GM18507 (cell line): ENCODE results near the gene SMARCC2.

ENCODE experiments used
- DNase-seq: peaks from one replicate; pipeline ENCODE4 v3.0.0; 2011; ENCODE audit warnings: low read depth; ENCODE audit not compliant: insufficient read length; ENCODE audit errors: extremely low spot score
- FAIRE-seq: peaks from 2 replicates; lab custom pipeline; 2011; peaks lifted over from hg19 to GRCh38; lab: Jason Lieb, UNC

Gene SMARCC2

GRCh38 chr12:56154818-56155217 lies 34.5 kb downstream of the SMARCC2 start:
- DNase-seq (no peak), FAIRE-seq (no peak)

- no peak for DNase-seq
- no peak for FAIRE-seq
These were observed 35.0 kb downstream of the SMARCC2 start for GRCh38 chr12:56154246-56154771.

GRCh38 chr12:56153678-56154065 lies 35.6 kb downstream of the SMARCC2 start:
- no peak for FAIRE-seq
- no peak for DNase-seq

DNA sequence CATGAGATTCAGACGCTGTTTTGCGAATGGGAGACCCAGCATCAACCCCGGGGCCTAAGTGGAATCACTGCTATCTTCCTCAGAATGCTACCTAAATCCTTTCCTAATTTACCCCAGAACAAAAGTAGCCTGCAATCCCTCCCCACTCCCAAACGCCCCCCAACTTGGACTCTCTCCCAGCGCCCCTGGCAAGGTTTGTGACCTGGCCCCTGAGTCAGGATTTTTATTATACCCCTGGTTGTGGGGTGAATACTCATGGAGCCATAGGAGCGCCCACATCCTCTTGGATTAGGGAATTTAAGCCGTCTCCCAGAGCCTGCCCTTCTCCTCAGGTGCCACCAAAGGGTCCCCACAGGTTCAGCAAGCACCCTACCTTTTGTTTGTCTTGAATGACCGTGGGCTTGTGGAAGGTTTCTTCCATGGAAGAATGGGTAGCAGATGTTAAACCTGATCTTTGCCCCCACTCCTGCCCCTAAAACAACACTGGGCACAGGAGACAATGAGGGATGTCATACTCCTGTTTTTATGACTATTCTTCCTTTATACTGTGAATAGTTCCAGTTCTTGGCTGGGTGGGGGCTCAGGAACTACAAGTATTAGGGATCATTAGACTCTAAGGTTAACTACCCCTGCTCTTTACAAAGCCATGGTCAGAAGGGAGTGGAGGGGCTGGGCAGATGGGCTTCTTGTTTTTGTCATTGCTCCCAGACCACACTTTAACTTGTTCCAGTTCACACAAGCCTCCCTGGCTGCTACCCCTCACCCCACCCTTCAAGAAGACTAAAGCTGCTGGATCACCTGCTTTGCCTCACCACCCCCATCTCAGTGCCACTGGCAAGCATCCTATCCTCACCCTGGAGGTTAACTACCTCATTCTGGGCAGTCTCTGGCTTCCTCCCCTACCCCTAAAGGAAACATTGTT lies 36.3 kb downstream of the SMARCC2 start:
- no peak for DNase-seq

DNA sequence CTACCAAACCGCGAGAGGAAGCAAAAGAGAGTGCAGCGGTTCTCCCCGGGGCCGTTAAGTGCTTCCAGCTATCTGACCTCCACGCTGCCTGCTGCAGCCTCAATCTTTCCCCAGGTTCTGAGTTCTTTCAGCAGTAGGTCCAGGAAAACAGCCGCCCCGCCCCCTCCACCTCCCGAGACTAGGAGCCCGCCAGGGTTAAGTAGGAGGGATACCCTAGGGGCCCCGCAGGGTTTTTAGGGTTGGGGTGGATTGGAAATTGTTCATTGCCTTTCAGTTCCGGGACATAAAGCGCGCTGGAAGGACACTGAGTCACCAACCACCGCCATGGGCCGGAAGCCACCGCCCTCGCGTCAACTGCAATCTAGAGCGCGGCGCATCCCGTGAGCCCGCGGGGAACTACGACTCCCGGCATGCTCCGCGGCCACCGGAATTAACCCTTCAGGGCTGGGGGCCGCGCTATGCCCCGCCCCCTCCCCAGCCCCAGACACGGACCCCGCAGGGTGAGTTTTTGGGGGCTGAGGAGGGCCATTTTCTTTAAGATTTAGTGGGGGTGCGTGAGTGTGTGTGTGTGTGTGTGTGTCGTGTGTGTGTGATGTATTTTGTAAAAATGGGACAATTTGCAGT lies 37.0 kb downstream of the SMARCC2 start, which contains the start of gene MYL6B:
Gene MYL6B, plus strand, starts transcription at position 456 of the 624 bp plus-strand sequence. CDS start 1,332 bp downstream, outside the sequence.
- FAIRE-seq = peak; percentile 92

More for the DNA sequence above, 36.3 kb downstream of the SMARCC2 start:
- no peak for FAIRE-seq

DNA sequence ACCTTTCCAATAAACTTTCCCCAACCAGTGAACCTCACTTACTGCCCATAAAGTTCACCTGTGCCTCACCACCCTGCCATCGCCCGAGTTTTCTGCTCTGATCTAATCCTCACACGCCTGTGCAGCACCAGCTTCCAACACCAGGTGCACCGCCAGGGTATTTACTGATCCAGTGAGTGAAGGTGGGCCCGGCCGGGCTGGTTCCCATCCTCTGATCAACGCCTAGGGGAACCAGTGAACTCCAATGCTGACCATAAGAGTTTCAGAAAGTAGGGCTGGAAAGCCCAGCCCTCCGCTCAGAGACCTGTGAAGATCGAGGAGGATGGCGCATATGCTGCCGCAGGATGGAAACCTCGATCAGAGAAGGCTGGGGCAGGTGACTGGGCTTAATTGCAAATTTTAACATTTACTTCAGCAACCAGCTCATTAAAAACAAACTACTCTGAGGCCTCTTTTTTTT lies 37.6 kb downstream of the SMARCC2 start:
- FAIRE-seq = no peak
- DNase-seq = no peak

More for the DNA sequence above, 37.0 kb downstream of the SMARCC2 start, which contains the start of gene MYL6B:
- DNase-seq = peak; percentile 80

- no peak for FAIRE-seq
- DNase-seq = no peak
These were observed 38.7 kb downstream of the SMARCC2 start for GRCh38 chr12:56150563-56150962.

DNA sequence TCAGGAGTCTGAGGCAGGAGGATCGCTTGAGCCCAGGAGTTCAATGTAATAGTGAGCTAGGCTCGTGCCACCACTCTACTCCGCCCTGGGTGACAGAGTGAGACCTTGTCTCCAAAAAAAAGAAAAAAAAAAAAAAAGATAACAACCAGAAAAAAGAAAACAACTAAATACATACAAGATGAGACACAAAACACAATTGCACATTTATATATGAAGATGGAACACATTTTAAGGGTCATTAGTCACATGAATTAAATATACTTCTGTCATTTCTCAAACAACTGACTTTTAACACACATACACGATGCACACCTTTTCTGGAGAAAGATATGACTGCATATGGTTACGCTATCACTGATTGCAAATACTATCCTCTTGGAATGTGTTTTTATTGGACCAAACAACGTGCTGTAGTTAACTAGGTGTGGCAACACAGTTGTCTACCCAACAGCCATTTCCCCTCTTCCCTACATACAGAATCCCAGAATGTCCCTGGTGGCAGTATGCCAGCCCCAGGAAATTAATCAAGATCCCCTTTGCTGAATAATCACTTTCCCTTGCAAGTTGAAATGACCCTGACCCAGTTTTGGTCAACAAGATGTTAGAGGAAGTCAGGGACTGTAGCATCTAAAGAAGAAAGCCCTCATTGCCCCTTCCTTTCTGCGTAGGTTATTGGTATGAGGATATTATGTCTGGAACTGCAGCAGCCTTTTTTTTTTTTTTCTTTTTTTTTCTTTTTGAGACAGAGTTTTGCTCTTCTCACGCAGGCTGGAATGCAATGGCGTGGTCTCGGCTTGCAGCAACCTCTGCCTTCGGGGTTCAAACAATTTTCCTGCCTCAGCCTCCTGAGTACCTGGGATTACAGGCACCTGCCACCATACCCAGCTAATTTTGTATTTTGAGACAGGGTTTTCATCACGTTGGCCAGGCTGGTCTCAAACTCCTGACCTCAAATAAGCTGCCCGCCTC lies 42.5 kb downstream of the SMARCC2 start:
- FAIRE-seq = no peak

DNA sequence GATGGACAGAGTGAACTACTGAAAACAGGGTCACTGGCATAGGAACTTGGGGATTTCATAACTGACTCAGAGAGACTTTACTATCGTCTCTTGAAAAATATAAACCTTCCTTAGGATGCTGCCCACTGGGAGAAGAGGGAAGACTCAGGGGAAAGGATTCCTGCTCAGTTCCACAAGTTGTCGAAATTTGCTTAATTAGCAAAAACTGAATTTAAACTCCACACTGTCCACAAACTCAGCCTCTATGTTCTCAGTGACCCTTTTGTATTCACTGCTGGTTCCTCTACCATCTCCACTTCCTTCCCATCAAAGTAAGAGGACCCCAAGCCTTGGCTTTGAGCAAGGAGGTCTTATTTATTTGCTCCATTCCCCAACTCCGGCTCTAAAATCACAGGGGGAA lies 44.1 kb downstream of the SMARCC2 start:
- DNase-seq = no peak
- no peak for FAIRE-seq

More for the DNA sequence above, 42.5 kb downstream of the SMARCC2 start:
- no peak for DNase-seq

GRCh38 chr12:56143870-56144269 lies 45.4 kb downstream of the SMARCC2 start:
- DNase-seq (no peak), FAIRE-seq (no peak)

DNA sequence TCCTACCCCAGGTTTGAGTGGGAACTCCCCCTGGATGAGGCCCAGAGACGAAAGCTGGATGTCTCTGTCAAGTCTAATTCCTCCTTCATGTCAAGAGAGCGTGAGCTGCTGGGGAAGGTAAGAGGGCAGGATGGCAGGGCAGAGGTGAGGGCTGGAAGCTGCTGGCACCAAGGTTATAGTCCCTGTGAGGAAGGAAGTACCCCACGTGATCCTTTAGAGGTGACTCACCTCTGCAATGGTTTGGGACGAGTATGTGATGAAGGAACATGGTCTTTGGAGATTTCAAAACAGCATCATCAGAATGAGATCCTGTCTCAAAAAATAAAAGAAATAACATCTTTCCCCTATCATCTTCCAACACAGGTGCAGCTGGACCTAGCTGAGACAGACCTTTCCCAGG lies 46.1 kb downstream of the SMARCC2 start:
- no peak for FAIRE-seq
- no peak for DNase-seq

GRCh38 chr12:56141946-56142784 lies 47.1 kb downstream of the SMARCC2 start:
- no peak for DNase-seq

GRCh38 chr12:56137853-56138571 lies 51.3 kb downstream of the SMARCC2 start:
- DNase-seq = no peak
- FAIRE-seq = no peak

More at GRCh38 chr12:56141946-56142784, 47.1 kb downstream of the SMARCC2 start:
- FAIRE-seq = no peak

DNA sequence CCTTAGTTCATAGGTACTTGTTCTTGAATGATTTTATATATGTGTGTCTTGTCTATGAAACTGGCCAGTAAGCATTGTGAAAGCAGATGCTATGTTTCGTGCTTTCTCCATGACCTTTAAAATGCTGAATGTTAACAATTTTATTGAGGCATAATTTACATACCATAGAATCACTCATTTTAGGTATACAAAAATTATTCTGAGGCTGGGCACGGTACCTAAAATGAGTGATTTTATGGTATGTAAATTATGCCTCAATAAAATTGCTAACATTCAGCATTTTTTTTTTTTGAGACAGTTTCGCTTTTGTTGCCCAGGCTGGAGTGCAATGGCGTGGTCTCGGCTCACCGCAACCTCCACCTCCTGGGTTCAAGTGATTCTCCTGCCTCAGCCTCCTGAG lies 54.4 kb downstream of the SMARCC2 start:
- DNase-seq = no peak
- FAIRE-seq = no peak

DNA sequence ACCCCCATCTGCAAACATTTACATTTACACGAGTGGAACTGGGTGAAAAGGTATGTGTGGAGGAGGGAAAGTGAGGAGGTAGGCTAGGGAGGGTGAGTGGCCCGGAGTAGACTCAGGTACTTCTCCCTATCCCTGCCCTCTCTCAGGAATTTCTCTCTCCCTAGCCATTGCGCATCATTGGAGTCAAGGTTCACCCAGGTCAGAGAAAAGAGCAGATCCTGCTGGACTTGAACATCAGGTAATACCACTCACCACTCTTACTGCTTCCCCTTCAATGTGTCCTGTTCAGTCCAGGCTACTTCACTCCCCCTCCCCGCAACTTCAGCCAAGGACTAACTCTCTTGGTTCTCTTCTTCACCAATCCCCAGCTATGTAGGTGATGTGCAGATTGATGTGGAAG lies 58.4 kb downstream of the SMARCC2 start:
- DNase-seq (no peak), FAIRE-seq (no peak)

DNA sequence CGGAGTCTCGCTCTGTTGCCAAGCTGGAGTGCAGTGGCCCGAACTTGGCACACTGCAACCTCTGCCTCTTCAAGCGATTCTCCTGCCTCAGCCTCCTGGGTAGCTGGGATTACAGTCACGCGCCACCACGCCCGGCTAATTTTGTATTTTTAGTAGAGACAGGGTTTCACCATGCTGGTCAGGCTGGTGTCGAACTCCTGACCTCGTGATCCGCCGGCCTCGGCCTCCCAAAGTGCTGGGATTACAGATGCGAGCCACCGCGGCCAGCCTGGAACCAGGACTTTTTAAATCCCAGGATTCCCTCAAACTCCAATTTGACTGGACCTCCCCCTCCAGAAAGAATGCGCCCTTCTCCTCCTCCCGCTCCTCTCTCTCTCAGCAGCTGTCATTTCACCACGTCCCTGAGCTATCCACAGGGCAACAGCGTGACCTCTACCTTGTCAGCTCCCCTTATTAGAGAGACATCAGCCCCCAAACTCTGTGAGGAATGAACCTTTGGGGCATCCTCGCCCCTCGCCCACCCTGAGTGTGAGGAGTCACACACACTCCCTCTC lies 59.3 kb downstream of the SMARCC2 start:
- FAIRE-seq (no peak), DNase-seq (no peak)

DNA sequence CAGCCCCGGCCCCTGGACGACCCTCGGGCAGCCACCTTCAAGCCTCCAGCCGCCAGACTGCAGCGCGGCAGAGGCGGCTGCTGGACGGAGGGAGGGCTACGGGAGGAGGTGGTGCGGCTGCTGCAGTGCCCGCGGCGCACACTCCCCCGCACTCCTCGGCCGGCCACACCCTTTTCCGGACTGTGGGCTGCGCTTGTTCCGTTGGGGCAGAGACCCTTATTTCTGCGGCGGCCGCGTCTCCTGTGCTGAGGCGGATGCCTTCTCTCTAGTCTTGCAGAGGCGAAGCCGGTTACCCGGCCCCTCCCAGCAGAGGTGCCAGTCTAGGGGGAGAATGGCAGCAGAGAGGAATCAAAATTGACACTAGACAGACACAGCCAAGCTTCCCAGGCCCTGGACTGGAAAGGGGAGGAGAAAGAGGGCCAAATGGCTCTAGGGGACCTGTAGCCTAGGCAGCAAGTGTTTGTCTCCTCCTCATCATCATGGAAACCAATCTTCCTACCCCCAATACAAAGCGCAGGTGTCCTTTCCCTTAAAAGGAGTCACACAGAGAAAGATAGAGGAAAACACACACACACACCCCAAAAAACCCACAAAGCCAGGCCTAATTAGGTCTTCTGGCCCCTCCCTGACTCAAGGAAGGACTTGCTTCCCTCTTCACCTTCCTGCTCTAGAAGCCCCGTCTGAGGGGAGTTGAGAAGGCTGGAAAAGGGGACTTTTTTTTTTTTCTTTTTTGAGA lies 59.9 kb downstream of the SMARCC2 start:
- DNase-seq (peak; percentile 42), FAIRE-seq (peak; percentile 64)
